HFFc6 (cell line): ENCODE data around the gene LKAAEAR1. TPM values are rescaled to one million over a fixed set of nuclear protein-coding genes. Genes with fewer than 3 reads are reported as not detected.

Experiments
- DNase-seq: peaks from one replicate; pipeline ENCODE4 v3.0.0-alpha.2; 2018
- H3K27ac Mint-ChIP-seq: 2 replicates; pipeline ENCODE4 v1.8.0; 2020; ENCODE audit warnings: mild to moderate bottlenecking, mixed read lengths
- H3K27me3 Mint-ChIP-seq: 2 replicates; pipeline ENCODE4 v1.8.0; 2021; ENCODE audit warnings: mild to moderate bottlenecking, moderate library complexity, mixed read lengths; ENCODE audit not compliant: insufficient read depth
- H3K36me3 Mint-ChIP-seq: 2 replicates; pipeline ENCODE4 v1.8.0; 2021; ENCODE audit warnings: low read depth, mixed read lengths
- H3K4me1 Mint-ChIP-seq: 2 replicates; pipeline ENCODE4 v1.8.0; 2020; ENCODE audit warnings: low read depth, mixed read lengths
- H3K4me3 Mint-ChIP-seq: 2 replicates; pipeline ENCODE4 v1.8.0; 2020; ENCODE audit warnings: mild to moderate bottlenecking, moderate library complexity, mixed read lengths
- H3K9me3 Mint-ChIP-seq: 2 replicates; pipeline ENCODE4 v1.8.0; 2020; ENCODE audit warnings: mild to moderate bottlenecking, mixed read lengths
- CTCF ChIP-seq: fragments of 200-600 bp; sonication (generic); IDR thresholded peaks from 2 replicates; pipeline ENCODE4 v1.5.0; 2021; ENCODE audit warnings: antibody characterized with exemption, mild to moderate bottlenecking
- total RNA-seq, 6 experiments: library from RNA; stranded (reverse); fragmentation: NEBNext Ultra II Directional; extraction: Animal tissue kit (Norgen Biotek cat#: 25700); gene quantifications; 2 replicates in 1 of 6; 3 replicates in 5 of 6; pipeline ENCODE4 v1.2.3, GENCODE V29; 2021

Gene LKAAEAR1
- total RNA-seq, 6 experiments from 2014 or later: not detected

GRCh38 chr20:64102647-64103354, 18.6 kb upstream of the LKAAEAR1 start:
- H3K27ac Mint-ChIP-seq: no peak overlapping the region
- no peaks in the 10 kb centered on the region for H3K4me1 Mint-ChIP-seq
- DNase-seq: no peak
- H3K27me3 Mint-ChIP-seq: peaks cover 39% of the 10 kb centered on the region
- H3K4me3 Mint-ChIP-seq: no peak overlapping the region
- H3K36me3 Mint-ChIP-seq: no peaks in the 10 kb centered on the region
- TF ChIP-seq CTCF: no peak
- no peaks in the 10 kb centered on the region for H3K9me3 Mint-ChIP-seq

- no peak for DNase-seq
These were observed 17.8 kb upstream of the LKAAEAR1 start for GRCh38 chr20:64101731-64102621.

GRCh38 chr20:64100946-64101688, 16.9 kb upstream of the LKAAEAR1 start:
- Mint-ChIP-seq H3K4me3 (no peak overlapping the region), H3K36me3 (no peaks in the 10 kb centered on the region; the same call in 1 of the 2 replicates), H3K9me3 (peaks cover 5% of the 10 kb centered on the region), H3K27ac (no peak overlapping the region), H3K27me3 (peaks cover 33% of the 10 kb centered on the region), H3K4me1 (no peaks in the 10 kb centered on the region)
- DNase-seq: no peak
- no peak for TF ChIP-seq CTCF

More at GRCh38 chr20:64101731-64102621, 17.8 kb upstream of the LKAAEAR1 start:
- peaks cover under 1% of the 10 kb centered on the region for H3K9me3 Mint-ChIP-seq
- no peaks in the 10 kb centered on the region for H3K4me1 Mint-ChIP-seq
- no peak overlapping the region for H3K4me3 Mint-ChIP-seq
- H3K27ac Mint-ChIP-seq: no peak overlapping the region
- peaks cover 40% of the 10 kb centered on the region for H3K27me3 Mint-ChIP-seq
- TF ChIP-seq CTCF: peak; percentile 81
- no peaks in the 10 kb centered on the region; the same call in 1 of the 2 replicates for H3K36me3 Mint-ChIP-seq

GRCh38 chr20:64100566-64100888, 16.3 kb upstream of the LKAAEAR1 start:
- no peak overlapping the region for H3K4me3 Mint-ChIP-seq
- DNase-seq: no peak
- H3K27me3 Mint-ChIP-seq: peaks cover 33% of the 10 kb centered on the region
- H3K27ac Mint-ChIP-seq: no peak overlapping the region
- H3K36me3 Mint-ChIP-seq: no peaks in the 10 kb centered on the region; the same call in 1 of the 2 replicates
- peaks cover 5% of the 10 kb centered on the region for H3K9me3 Mint-ChIP-seq
- no peak for TF ChIP-seq CTCF
- H3K4me1 Mint-ChIP-seq: no peaks in the 10 kb centered on the region

- Mint-ChIP-seq H3K27ac (no peak overlapping the region), H3K9me3 (peaks cover 5% of the 10 kb centered on the region), H3K4me3 (no peak overlapping the region), H3K27me3 (peaks cover 31% of the 10 kb centered on the region), H3K36me3 (no peaks in the 10 kb centered on the region; the same call in 1 of the 2 replicates), H3K4me1 (no peaks in the 10 kb centered on the region)
- no peak for DNase-seq
- TF ChIP-seq CTCF: no peak
These were observed 15.8 kb upstream of the LKAAEAR1 start for GRCh38 chr20:64099880-64100565.
